Airway epithelial cell (primary cell): ENCODE data around the gene ZNF556. TPM values are rescaled to one million over a fixed set of nuclear protein-coding genes. Genes with fewer than 3 reads are reported as not detected.

ENCODE experiments used
- total RNA-seq: library from RNA; depleted of rRNA; stranded (reverse); fragments of >200 nt; gene quantifications from 2 replicates; pipeline ENCODE4 v1.2.3, GENCODE V29; 2015

Gene ZNF556
- 1.3 and 2.4 TPM in 2 replicates for total RNA-seq

GRCh38 chr19:2867025-2867991 lies at the start of gene ZNF556:
Gene ZNF556 (plus strand): TSS chr19:2867335. CDS start chr19:2867422, 87 bp downstream.

DNA sequence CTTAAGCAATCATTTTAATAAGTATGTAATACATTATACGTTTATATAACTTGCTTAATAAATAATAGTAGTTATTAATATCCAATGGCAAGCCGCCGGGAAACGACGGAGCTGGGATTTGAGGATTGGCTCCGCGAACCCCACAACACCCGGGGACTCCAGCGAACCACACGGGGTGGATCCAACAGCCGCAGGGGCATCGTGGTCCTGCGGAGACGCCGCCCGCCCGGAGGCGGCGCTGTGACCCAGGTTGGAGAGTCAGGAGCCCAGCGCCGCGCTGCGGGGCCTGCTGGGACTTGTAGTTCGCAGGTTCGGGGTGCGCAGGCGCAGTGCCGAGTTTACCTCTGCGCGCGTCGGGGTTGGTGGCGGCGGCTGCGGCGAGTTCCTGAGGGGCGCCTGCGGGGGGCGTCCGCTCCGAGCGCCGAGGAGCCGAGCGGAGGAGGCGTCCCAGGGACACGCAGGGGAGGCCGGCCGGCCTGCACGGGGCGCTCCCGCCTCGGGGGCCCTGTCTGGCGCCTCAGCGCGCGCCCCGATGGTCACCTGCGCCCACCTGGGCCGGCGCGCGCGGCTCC lies 47.5 kb upstream of the ZNF556 start, which contains the start of gene ZNF554:
Gene ZNF554, plus strand, starts transcription at position 329 of the 572 bp plus-strand sequence. Its CDS starts 204 bp downstream, at position 533.

GRCh38 chr19:2840794-2841791 lies 26.0 kb upstream of the ZNF556 start, which contains the start of gene ZNF555:
Gene ZNF555 (plus strand): TSS chr19:2841475. CDS start chr19:2841573, 98 bp downstream.

GRCh38 chr19:2900296-2901252 lies 33.4 kb downstream of the ZNF556 start, which contains the start of gene ZNF57:
Gene ZNF57 (plus strand): TSS chr19:2900928. CDS start chr19:2901046, 118 bp downstream.

Other genes starting within 250 kb of the ZNF556 start
- 0.09 and 0.14 TPM in 2 replicates for gene GNG7, start 164.6 kb upstream of the ZNF556 start, total RNA-seq
- 0.14 TPM in 1 of 2 replicates, not detected in the other for gene DIRAS1, start 146.0 kb upstream of the ZNF556 start, total RNA-seq
- gene SLC39A3, start 127.3 kb upstream of the ZNF556 start, total RNA-seq, result 40.5 and 64.9 TPM in 2 replicates
- 70.2 and 72.1 TPM in 2 replicates for gene SGTA, start 84.1 kb upstream of the ZNF556 start, total RNA-seq
- gene THOP1, start 81.8 kb upstream of the ZNF556 start, total RNA-seq, result 120 and 132 TPM in 2 replicates
- 2.2 and 4.0 TPM in 2 replicates for gene ZNF554, start 47.5 kb upstream of the ZNF556 start, total RNA-seq
- 1.9 and 4.0 TPM in 2 replicates for gene ZNF555, start 25.9 kb upstream of the ZNF556 start, total RNA-seq
- 8.0 and 14.7 TPM in 2 replicates for gene ZNF57, start 33.6 kb downstream of the ZNF556 start, total RNA-seq
- gene ZNF77, start 77.6 kb downstream of the ZNF556 start, total RNA-seq, result 4.4 and 4.8 TPM in 2 replicates
- gene TLE6, start 110.2 kb downstream of the ZNF556 start, total RNA-seq, result 0.21 and 0.93 TPM in 2 replicates
- 0.60 and 1.8 TPM in 2 replicates for gene TLE2, start 161.9 kb downstream of the ZNF556 start, total RNA-seq
- 257 and 383 TPM in 2 replicates for gene TLE5, start 195.2 kb downstream of the ZNF556 start, total RNA-seq
- 34.9 and 52.5 TPM in 2 replicates for gene GNA11, start 227.0 kb downstream of the ZNF556 start, total RNA-seq